ENCODE data around the gene POLR3H.
"Not testable (repeated sequence)": the region's sequence is repeated elsewhere in the genome, so short reads cannot be mapped to it uniquely, and the experiment has no call there.

POLR3H gene

GRCh38 chr22:41563051-41563711, 18.9 kb upstream of the POLR3H start:
- DNase-seq, result no peak

DNA sequence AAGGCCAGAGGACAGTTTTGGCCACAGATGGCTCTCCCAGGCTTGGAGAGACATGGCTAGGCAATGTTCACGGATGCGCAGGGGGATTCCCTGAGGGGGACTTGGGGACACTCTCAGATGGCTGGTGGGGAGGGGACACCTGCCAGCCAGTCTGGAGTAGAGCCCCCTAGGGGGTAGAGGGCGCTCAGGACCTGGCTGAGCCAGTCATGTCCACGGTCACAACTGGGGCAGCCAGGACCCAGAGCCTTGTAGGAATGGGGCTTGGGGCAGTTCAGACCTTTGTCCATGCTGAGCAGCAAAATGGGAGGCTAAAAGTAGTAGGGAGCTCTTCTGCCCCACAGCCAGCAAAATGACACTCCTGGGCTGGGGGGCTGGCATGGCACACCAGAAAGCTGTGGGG, 18.2 kb upstream of the POLR3H start:
- DNase-seq, result no peak

DNA sequence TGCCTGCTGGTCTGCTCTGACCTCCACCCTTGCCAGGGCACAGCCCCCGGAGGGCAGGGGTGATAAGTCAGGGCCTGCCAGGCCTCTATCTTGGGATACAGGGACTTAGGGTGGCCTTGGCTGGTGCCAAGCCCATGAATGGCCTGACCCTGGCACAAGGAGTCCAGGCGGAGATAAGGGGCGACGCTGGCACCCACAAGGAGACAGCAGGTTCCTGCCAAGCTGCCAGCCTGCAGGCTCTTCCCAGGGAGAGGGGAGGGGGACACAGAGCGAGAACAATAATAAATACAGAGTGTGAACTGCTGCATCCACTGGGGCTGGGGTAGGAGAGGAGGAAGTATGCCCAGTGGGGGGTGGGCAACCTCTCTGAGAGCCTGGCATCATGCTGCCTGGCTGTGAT, 17.5 kb upstream of the POLR3H start:
- no peak for DNase-seq

GRCh38 chr22:41561335-41561734, 17.1 kb upstream of the POLR3H start:
- no peak for DNase-seq

- DNase-seq, result no peak
These were observed 15.8 kb upstream of the POLR3H start for GRCh38 chr22:41560095-41560471.

DNA sequence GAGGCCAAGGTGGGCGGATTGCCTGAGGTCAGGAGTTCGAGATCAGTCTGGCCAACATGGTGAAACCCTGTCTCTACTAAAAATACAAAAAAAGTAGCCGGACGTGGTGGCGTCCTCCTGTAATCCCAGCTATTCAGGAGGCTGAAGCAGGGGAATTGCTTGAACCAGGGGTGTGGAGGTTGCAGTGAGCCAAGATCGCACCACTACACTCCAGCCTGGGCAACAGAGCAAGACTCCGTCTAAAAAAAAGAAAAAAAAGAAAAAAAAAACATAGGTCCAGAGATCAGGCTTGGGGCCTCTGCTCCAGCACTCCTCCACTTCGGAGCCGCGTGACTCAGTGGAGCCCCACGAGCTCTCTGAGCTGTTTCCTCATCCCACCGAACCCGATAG, 14.0 kb upstream of the POLR3H start:
- DNase-seq, result not testable (repeated sequence)

- DNase-seq, result no peak
These were observed 13.4 kb upstream of the POLR3H start for GRCh38 chr22:41557401-41558240.

DNA sequence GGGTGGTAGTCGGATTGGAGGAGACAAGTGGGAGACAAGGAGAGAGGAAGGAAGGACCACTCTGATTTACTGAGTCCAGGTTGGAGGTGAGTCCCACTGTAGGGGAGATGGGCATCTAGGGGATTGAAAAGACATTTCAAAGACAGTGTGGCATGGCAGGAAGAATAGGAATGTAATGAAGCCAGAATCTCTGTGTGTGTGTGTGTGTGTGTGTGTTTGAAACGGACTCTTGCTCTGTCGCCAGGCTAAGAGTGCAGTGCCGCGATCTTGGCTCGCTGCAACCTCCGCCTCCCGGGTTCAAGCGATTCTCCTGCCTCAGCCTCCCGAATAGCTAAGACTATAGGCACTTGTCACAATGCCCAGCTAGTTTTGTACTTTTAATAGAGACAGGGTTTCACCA, 12.3 kb upstream of the POLR3H start:
- DNase-seq, result no peak

DNA sequence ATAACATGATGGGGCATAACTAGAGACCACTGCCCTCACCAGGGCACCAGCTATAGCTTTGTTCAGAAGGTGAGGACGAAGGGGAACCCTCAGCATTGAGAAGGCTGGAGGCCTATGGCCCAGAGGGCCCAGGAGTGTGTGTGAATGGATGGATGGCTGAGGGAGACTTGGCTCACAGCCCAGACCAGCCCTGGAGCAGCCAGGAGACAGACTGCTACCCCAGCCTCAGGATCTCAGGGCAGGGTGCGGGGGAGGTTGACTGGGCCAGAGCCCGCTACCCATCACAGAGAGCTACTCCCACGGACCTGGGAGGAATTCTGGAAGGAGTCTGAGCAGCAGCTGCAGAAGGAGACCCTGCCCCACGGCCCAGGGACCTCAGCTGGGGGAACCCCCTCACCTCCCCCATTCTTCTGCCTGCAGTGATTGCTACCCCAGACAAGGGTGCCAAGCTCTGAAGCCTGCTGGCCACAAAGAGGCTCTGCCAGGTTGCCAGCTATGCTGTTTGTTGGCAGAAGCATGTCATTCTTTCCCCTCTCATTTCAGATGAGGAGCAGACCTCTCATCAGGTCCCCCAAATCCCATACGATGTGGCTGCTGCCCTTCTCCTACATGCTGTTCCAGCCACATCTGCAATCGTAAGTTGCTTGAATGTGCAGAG, 11.2 kb upstream of the POLR3H start:
- DNase-seq, result no peak

- DNase-seq, result no peak
These were observed 7.8 kb upstream of the POLR3H start for GRCh38 chr22:41551877-41552582.

GRCh38 chr22:41550952-41551491, 6.8 kb upstream of the POLR3H start:
- DNase-seq, result no peak

DNA sequence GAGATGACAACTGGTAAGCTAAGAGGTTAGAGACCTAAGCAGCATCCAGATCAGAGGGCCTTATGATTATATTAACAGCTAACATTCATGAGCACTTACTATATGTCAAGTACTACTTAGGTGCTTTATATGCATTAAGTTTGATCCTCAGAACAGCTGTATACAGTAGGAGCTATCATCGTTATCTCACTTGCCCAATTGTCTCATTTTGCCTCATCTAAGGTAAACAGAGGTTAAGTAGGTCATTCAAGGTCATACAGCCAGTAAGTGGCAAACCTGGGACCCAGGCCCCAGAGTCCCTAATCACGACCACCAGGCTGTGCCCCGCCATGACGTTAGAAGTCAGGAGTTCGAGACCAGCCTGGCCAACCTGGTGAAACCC, 4.6 kb upstream of the POLR3H start:
- DNase-seq, result no peak

GRCh38 chr22:41544671-41545476, 604 bp upstream of the POLR3H start:
- DNase-seq, result no peak

GRCh38 chr22:41542224-41542623, 2.0 kb downstream of the POLR3H start:
- no peak for DNase-seq

DNA sequence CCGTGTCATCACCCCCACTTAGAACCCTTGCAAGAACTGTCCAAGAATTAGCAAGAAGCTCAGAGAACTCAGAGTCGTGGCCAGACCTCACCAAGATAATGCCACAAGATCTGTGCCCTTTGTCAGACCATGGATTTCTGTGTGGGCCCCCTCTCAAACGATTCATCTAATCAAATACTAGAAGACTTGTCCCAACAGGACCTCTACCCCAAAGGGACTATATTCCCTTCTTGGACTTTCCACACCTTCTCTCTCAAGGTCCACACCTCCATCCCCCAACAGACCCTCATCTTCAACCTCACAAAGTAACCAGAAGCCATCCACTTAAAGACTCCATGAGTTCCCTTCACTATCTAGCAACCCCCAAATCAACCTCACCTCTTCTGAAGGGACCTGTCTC, 2.8 kb downstream of the POLR3H start:
- DNase-seq, result no peak

- no peak for DNase-seq
These were observed 3.9 kb downstream of the POLR3H start for GRCh38 chr22:41540365-41540764.

GRCh38 chr22:41540006-41540315, 4.3 kb downstream of the POLR3H start:
- DNase-seq, result no peak

GRCh38 chr22:41539146-41540005, 4.9 kb downstream of the POLR3H start:
- no peak for DNase-seq

DNA sequence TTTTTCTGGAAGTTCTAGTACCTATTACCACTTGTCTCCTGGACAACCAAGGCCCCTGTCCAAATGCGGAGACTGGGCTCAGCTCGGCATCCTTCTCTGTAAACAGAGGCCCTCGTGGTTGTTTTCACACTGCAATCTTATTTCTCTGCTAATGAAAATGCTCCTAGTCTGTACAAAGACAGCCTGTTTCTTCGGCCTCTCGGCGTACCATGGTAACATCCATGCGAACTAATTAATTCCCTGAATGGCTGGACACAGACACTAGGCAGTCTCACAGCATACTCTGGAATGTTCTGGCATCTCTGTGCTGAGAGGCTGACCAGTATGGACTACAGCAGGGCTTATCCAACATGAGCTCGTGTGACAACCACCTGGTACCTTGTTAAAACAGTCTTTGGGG, 5.7 kb downstream of the POLR3H start:
- DNase-seq, result no peak

DNA sequence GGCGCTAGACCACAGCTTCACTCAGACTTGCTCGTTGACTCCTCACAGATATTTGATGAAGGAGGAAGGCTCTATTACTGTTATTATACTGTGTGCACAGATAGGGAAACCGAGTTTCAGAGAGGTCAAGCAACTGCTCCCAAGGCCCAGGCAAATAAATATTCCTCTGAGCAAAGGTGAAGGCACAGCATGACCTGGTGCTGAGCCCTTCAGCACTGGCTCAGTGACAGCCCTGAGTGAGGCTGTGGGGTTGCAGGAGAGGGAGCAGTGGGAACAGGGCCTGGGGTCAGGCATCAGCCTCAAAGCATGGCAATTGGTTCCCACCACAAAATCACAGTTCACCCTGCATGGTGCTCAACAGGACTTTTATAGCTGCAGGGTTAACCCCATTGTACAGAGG, 7.1 kb downstream of the POLR3H start:
- no peak for DNase-seq

DNA sequence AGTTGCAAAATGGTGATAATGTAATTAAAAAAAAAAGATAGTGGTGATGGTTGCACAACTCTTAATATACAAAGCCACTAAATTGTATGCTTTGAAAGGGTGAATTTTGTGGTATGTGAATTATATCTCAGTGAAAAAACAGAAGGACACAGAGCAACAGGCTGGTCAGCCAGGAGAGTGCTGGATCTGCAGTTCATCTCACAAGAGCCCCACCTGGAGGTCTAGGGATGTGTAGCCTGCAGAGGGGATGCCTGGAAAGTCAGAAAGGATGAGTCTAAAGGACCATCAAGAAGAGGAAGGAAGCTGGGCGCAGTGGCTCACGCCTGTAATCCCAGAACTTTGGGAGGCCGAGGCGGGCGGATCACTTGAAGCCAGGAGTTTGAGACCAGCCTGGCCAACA, 9.0 kb downstream of the POLR3H start:
- DNase-seq, result no peak

- DNase-seq, result no peak
These were observed 10.1 kb downstream of the POLR3H start for GRCh38 chr22:41534219-41534618.

All from CD4-positive, alpha-beta T cell treated with Interferon alpha-2 for 1 hour (primary cell).